Germinal center (tissue), 1 donor: Measurements from ENCODE around the gene JSRP1.

ENCODE experiments used
- DNase-seq: peaks from one replicate; pipeline ENCODE4 v3.0.0; 2012; ENCODE audit warnings: mixed read lengths, low spot score

JSRP1 gene

DNA sequence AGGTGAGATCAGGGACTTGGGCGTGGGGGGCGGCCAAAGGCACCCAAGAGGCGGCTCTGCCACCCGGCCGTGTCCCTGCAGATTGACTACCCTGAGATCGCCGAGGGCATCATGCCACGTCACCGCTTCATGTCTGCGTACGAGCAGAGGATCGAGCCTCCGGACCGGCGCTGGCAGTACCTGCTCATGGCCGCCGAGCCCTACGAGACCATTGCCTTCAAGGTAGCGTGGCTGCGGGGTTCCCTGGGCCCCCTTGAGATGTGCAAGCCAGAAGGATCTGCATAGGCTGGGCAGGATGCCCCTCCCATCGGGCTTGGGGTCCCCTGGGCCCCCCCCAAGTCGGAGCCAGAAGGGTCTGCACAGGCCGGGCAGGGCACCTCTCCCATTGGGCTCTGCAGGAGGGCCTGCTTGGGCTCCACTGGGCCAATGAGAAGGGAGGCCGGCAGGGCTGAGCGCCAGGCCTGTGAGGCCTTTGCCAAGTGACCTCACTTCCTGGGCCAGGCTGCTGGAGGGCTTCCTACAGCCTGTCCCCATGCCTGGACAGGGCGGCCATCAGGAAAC, 9.3 kb downstream of the JSRP1 start:
- no peak for DNase-seq

GRCh38 chr19:2246014-2246620, 10.1 kb downstream of the JSRP1 start:
- no peak for DNase-seq

DNA sequence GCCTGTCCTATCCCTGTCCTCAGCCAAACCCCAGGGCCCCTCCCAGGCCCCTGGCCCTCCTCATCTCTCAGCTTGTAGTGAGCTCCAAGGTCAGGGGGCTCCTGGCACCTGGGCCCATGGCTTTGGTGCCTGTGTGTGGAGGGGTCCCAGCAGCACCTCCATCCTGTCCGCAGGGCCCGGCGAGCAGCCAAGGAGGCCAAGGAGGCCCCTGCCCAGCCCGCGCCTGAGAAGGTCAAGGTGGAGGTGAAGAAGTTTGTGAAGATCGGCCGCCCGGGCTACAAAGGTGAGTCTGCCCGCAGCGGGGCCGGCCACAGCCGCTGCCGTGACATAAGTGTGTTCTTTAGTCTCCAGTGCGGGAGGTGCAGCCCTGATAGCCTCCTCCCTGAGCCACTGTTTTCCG, 10.9 kb downstream of the JSRP1 start:
- no peak for DNase-seq

DNA sequence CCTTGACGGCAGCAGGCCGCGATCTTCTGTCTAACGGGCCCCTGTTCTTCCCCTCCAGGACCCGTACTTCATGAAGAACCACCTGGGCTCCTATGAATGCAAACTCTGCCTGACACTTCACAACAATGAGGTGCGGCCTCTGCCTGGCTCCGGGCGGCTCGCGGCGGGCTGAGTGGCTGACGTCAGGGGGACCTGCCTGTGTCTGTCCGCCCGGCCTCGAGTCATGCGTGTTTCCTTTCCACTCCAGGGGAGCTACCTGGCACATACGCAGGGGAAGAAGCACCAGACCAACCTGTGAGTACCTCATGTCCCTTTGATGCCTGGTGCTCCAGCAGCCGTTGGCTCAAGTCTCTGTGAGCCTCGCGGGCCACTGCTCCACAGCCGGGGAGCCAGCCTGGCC, 11.7 kb downstream of the JSRP1 start:
- no peak for DNase-seq

DNA sequence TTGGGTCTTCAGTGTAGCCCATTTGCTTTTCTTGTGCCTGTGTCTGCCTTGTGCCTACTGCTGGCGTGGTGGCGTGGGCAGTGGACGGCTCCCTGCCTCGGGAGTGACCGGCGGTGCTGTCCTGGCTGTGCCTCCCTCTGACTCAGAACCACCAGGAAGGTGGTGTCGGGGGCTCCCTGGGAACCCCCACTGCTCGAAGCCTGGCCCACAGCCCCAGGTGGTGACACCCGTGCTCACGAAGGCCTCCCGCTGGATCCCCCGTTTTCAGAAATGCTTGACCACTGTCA, 12.1 kb downstream of the JSRP1 start:
- DNase-seq: no peak

DNA sequence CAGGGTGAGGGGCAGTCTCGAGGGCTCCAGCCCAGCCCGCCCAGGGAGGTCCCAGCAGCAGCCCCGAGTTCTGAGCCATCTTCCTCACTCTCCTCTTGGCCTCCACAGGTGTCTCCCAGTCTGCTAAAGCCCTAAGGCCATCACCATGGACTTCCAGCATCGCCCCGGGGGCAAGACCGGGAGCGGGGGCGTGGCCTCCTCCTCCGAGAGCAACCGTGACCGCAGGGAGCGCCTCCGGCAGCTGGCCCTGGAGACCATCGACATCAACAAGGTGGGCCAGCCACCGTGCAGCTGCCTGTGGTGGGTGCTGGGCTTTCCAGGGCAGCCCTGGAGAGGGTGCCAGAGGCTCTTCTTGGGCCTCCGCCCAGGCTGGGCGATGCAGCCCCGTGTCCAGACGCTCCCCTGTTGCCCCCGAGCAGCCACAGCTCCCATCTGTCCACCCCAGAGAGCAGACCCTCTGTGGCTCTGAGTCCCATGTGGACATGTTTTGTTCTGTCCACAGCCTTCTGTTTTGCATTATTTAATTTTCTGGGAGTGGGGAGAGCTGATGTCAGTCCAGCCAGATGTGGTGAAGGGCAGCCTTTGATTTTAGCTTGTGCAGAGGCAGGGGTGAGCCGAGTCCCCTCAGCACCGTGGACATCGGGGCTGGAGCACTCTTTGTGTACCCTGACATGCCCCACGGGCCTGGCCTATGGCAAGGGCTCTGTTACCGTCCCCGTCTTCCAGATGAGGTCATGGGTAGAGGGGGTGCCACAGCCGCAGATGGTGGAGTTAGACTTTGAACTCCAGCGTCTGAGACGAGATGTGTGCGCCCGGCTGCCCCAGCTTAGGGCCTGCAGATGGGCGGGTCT, 12.7 kb downstream of the JSRP1 start:
- DNase-seq: no peak

GRCh38 chr19:2242816-2243215, 13.4 kb downstream of the JSRP1 start:
- no peak for DNase-seq

DNA sequence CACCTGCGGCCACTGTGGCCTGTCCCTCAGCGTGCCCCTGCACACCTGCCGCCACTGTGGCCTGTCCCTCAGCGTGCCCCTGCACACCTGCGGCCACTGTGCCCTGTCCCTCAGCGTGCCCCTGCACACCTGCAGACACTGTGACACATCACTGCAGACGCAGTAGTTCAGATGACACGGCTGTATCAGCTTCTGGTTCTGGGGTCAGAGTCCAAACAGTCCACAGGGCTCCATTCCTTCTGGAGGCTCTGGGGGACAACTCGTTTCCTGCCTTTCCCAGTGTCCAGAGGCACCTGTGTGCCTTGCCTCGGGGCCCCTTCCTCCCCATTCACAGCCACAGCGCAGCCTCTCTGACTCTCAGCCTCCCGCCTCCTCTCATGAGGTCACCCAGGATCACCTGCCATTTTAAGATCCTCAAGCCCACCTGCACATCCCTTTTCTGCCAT, 14.1 kb downstream of the JSRP1 start:
- DNase-seq: no peak

GRCh38 chr19:2240881-2241760, 15.1 kb downstream of the JSRP1 start:
- no peak for DNase-seq

DNA sequence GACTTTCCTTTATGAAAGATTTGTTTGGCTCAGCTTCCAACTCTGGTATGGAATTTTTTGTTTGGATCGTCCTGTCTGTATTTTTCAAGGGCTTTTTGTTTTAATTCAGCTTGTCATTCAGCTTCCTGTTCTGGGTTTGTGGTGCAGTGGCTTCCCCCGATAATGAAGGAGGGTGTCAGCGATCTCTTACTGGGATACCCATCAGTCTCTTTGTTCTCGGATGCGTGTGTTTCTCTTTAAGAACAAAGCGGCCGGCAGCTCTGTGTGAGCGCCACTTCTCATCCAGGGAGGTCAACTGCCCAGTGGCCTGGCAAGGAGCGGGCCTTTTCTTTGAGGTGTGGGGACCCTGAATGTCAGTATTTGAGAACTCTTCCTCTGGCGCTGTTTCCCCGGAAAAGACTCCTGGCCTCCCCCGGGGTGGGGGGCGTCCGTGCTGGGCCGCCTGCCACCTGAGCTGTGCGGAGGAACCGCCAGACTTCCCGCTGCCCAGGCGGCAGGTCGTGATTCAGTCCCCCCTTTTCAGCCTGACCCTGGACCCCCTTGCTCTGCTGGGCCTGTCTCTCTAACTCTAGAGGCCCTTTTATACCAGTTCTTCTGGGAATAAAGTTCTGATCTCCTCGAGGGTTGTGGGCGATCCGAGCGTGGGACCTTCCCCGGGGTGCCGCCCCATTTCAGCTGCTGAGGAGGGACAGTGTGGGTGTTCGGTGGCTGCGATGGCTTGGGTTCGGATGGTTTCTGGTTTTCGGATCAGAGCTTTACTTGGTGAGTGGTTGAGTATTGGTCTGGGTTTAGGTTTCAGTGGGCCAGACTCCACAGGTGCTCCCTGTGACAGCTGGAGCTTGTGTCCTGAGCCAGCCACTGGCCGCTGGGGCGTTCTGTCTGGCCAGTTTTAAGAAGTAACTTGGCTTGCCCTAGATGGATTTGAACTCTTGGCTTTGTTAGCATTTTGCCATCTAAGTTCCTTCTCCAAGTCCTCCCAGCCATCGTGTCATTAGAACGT, 16.1 kb downstream of the JSRP1 start:
- DNase-seq: no peak

DNA sequence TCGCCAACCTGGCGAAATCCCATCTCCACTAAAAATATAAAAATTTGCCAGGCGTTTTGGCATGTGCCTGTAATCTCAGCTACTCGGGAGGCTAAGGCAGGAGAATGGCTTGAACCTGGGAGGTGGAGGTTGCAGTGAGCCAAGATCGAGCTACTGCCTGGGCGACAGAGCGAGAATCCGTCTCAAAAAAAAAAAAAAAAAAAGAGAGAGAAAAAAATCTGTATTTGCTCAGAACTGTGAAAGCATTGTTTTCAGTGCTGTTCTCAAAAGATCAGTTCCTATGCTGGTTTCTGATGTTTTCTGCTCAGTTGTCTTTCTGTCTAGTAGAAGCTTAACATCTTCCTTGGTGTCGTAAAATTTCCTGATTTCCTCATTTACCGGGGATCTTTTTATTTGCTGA, 17.0 kb downstream of the JSRP1 start:
- DNase-seq: no peak

- no peak for DNase-seq
Observed at GRCh38 chr19:2237869-2238153, 18.4 kb downstream of the JSRP1 start.

DNA sequence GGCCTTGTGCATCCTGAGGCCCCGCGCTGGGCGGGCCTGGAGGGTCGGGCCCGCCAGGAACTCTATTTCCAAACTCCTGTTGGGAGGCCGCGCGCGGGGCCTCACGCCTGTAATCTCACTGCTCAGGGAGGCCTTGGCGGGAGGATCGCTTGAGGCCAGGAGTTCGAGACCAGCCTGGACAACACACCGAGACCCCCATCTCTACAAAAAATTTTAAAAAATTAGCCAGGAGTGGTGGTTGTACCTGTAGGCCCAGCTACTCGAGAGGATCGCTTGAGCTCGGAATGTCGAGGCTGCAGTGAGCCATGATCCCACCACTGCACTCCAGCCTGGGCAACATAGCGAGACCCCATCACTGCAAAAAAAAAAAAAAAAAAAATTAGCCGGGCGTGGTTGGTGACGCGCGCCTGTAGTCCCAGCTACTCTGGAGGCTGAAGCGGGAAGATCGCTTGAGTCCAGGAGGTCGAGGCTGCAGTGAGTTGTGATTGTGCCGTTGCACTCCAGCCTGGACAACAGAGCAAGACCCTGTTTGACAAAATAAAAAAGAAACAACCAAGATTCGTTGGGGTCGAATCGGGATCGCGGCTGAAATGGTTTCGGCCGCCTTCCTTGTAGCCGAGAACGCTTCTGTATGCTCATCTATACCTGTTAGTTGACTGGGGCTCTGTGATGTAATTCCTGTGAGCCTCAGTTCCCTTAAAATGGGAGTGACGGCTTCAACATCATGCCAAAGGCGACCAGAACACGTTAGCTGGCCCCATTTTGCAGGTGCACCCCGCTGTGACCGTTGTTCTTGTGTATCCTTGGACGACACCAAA, 19.0 kb downstream of the JSRP1 start:
- DNase-seq: no peak

GRCh38 chr19:2236314-2237050, 19.7 kb downstream of the JSRP1 start, which contains the start of the genes PLEKHJ1 and SF3A2:
TSS of gene PLEKHJ1 (minus strand) at chr19:2236329. CDS start at chr19:2236248, 81 bp downstream.
TSS of gene SF3A2 (plus strand) at chr19:2236824. CDS start at chr19:2243419, 6,595 bp downstream.
- peak; percentile 97 for DNase-seq

DNA sequence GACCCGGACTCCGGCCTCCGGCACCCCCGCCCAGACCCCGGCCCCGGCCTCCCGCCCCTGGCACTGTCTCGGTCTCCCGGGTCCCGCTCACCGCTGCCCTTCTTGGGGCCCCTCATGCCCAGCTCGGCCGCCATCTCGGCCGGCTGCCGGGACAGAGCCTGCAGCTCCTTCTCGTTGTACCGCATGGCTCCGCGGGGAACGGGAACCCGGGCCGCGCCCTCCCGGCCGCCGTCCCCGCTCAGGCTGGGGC, 20.2 kb downstream of the JSRP1 start:
- no peak for DNase-seq

DNA sequence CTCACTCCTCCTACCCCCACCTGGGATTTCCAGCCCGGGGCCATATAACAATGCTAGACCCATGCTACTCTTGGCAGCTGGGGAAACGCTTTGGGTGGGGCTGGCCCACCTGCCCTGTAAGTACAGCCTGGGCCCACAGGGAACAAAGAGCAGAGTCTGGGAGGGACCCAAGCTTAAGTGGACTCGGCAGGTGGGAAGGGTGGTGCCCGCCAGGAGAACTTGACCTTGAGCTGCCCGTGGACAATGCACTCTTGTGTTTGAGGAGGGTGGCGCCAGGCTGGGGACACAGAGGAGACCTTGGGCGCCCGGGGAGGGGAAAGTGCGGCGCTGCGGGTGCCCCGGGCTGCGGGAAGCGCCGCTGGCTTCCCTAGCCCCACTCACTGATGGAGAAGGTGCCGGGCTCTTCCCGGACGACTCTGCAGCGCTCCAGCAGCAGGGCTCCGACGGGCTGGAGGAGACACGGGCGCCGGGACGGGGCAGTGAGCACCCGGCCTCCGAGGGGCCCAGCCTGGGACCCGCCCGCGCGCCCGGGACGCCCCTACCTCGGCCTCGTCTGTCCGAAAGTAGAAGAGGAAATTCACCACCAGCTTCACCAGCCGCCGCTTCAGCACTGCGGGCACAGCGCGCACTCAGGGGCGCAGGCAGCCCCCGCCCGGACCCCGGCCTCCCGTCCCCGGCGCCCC, 20.7 kb downstream of the JSRP1 start:
- DNase-seq: no peak

DNA sequence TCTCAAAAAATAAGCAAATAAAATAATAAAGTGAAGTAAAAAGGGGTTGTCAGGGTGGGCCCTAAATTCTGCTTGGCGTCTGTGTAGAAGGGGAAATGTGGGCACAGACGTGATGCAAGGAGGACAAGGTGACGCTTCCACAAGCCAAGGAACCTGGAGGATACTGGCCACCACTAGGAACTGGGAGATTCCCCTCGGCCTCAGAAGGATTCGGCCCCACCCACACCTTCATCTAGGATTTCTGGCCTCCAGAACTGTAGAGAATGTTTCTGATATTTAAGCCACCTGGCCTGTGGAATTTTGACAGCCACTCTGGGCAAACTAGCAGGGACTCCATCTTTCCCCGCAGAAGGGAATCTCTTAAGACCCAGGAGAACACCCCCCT, 21.2 kb downstream of the JSRP1 start:
- no peak for DNase-seq

DNA sequence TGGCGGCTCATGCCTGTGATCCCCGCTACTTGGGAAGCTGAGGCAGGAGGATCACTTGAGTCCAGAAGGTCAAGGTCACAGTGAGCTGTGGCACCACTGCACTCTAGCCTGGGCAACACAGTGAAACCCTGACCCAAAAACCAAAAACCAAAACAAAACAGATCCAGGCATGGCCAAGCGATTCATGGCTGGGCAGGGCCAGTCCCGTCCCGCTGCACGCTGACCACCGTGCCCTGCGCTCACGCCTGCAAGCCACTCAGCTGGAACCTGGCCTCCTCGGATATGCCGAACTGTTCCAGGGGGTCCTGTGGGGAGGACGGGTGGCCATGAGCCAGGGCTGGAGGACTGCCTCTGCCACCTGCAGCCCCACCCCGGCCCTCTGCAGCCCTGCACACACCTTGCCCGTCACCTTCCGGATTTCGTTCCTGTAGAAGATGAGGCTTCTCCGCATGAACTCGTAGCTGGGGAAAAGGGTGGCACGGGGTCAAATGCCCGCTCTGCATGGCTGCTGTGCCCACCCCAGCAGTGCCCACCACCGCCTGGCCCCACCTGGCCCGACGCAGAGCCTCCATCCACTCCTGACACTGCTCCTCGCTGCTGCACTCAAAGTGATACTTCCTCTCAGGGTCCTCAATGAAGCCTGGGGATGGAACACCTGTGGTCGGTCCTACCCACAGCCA, 22.5 kb downstream of the JSRP1 start:
- no peak for DNase-seq
